NK-92 treated with Interleukin-12 subunit alpha and Interleukin-12 subunit beta, amount 100 ng/mL, for 24 hours (cell line): ENCODE data around the gene RANGRF.

Source experiments
- DNase-seq: peaks from one replicate; lab custom pipeline; 2025; lab: John Stamatoyannopoulos, UW

Gene RANGRF

GRCh38 chr17:8314797-8315763 lies 26.6 kb downstream of the RANGRF start:
- no peak for DNase-seq

GRCh38 chr17:8315764-8316217 lies 27.3 kb downstream of the RANGRF start:
- DNase-seq = no peak

- DNase-seq = no peak
These were observed 29.8 kb downstream of the RANGRF start for GRCh38 chr17:8318010-8318935.

GRCh38 chr17:8320262-8320661 lies 31.8 kb downstream of the RANGRF start:
- DNase-seq = no peak

- no peak for DNase-seq
These were observed 32.5 kb downstream of the RANGRF start for GRCh38 chr17:8320990-8321389.

- DNase-seq = no peak
These were observed 33.6 kb downstream of the RANGRF start for GRCh38 chr17:8322061-8322460.

GRCh38 chr17:8324132-8324531 lies 35.7 kb downstream of the RANGRF start:
- DNase-seq = no peak

- DNase-seq = no peak
These were observed 36.5 kb downstream of the RANGRF start for GRCh38 chr17:8324923-8325322.

GRCh38 chr17:8326511-8327302 lies 38.2 kb downstream of the RANGRF start:
- no peak for DNase-seq

GRCh38 chr17:8327303-8327649 lies 38.8 kb downstream of the RANGRF start:
- DNase-seq = no peak

- no peak for DNase-seq
These were observed 43.7 kb downstream of the RANGRF start for GRCh38 chr17:8332128-8332527.

GRCh38 chr17:8332688-8333087 lies 44.2 kb downstream of the RANGRF start:
- no peak for DNase-seq

- no peak for DNase-seq
These were observed 44.8 kb downstream of the RANGRF start for GRCh38 chr17:8333281-8333680.

GRCh38 chr17:8337802-8338752 lies 49.6 kb downstream of the RANGRF start:
- DNase-seq = no peak

- no peak for DNase-seq
These were observed 50.3 kb downstream of the RANGRF start for GRCh38 chr17:8338753-8339140.

GRCh38 chr17:8339540-8339939 lies 51.1 kb downstream of the RANGRF start, which contains the start of gene ODF4:
Gene ODF4, plus strand, starts transcription at chr17:8339840. Its CDS starts 212 bp downstream, at chr17:8340052.
- no peak for DNase-seq
